HepG2 (cell line): Measurements from ENCODE around the gene CASS4. TPM values are rescaled to one million over a fixed set of nuclear protein-coding genes. Genes with fewer than 3 reads are reported as not detected.
A peak's percentile ranks its signal among the peaks of the same experiment; 100 is the strongest.

Experiments
- ARNTL ChIP-seq: sonication (generic); formaldehyde crosslinking; IDR thresholded peaks from 2 replicates; pipeline ENCODE4 v1.4.0; 2020; ENCODE audit warnings: mild to moderate bottlenecking, missing genetic modification reagents
- CHD2 ChIP-seq: IDR thresholded peaks from 2 replicates; pipeline ENCODE4 v1.6.1; 2011; ENCODE audit warnings: low read depth, low read length, improper control_type of control experiment
- GFI1 ChIP-seq: sonication (generic); formaldehyde crosslinking; IDR thresholded peaks from 2 replicates; pipeline ENCODE4 v1.5.0; 2020; ENCODE audit warnings: missing genetic modification reagents, mild to moderate bottlenecking, borderline replicate concordance
- HNF4G ChIP-seq, 2 experiments: sonication (generic) in 1 of 2; formaldehyde crosslinking in 1 of 2; IDR thresholded peaks; 2 replicates each; pipeline versions ENCODE4 v1.4.0 to v1.6.1; 2011 to 2020; ENCODE audit warnings: borderline replicate concordance in 2 of 2, low read depth in 2 of 2, mild to moderate bottlenecking in 2 of 2, low read length in 1 of 2, missing genetic modification reagents in 1 of 2, moderate library complexity in 1 of 2
- HNRNPLL ChIP-seq: fragments of 200-400 bp; formaldehyde crosslinking; IDR thresholded peaks from 2 replicates; pipeline ENCODE4 v1.6.1; 2017; ENCODE audit warnings: mild to moderate bottlenecking, low read depth, low read length; ENCODE audit not compliant: poor library complexity, severe bottlenecking
- JDP2 ChIP-seq: sonication (generic); formaldehyde crosslinking; IDR thresholded peaks from 2 replicates; pipeline ENCODE4 v1.8.1; 2022; ENCODE audit warnings: missing genetic modification reagents, borderline replicate concordance
- MEIS2 ChIP-seq: sonication (generic); formaldehyde crosslinking; IDR thresholded peaks from 2 replicates; pipeline ENCODE4 v1.9.0; 2021; ENCODE audit warnings: mild to moderate bottlenecking, missing genetic modification reagents
- NFE2L1 ChIP-seq: sonication (generic); formaldehyde crosslinking; IDR thresholded peaks from 2 replicates; pipeline ENCODE4 v1.4.0; 2020; ENCODE audit warnings: missing genetic modification reagents, mild to moderate bottlenecking, borderline replicate concordance
- NRL ChIP-seq: sonication (generic); formaldehyde crosslinking; IDR thresholded peaks from 2 replicates; pipeline ENCODE4 v1.5.0; 2020; ENCODE audit warnings: missing genetic modification reagents, mild to moderate bottlenecking, moderate library complexity, borderline replicate concordance
- POGZ ChIP-seq: sonication (generic); formaldehyde crosslinking; IDR thresholded peaks from 2 replicates; pipeline ENCODE4 v1.4.0; 2020; ENCODE audit warnings: mild to moderate bottlenecking, missing genetic modification reagents
- PTBP1 ChIP-seq: fragments of 200-400 bp; formaldehyde crosslinking; IDR thresholded peaks from 2 replicates; pipeline ENCODE4 v1.6.1; 2018; ENCODE audit warnings: low read length, low read depth; ENCODE audit not compliant: poor library complexity, severe bottlenecking
- SATB2 ChIP-seq: sonication (generic); formaldehyde crosslinking; IDR thresholded peaks from 2 replicates; pipeline ENCODE4 v1.5.0; 2020; ENCODE audit warnings: missing genetic modification reagents
- SCMH1 ChIP-seq: sonication (generic); formaldehyde crosslinking; IDR thresholded peaks from 2 replicates; pipeline ENCODE4 v1.9.0; 2021; ENCODE audit warnings: missing genetic modification reagents, mild to moderate bottlenecking, borderline replicate concordance
- SETDB1 ChIP-seq: sonication (generic); formaldehyde crosslinking; IDR thresholded peaks from 2 replicates; pipeline ENCODE4 v1.5.1; 2020; ENCODE audit warnings: missing genetic modification reagents, mild to moderate bottlenecking, borderline replicate concordance
- ZKSCAN8 ChIP-seq: IDR thresholded peaks from 2 replicates; pipeline ENCODE4 v1.6.1; 2016; ENCODE audit warnings: borderline replicate concordance, missing genetic modification reagents, missing compliant biosample characterization
- ZNF337 ChIP-seq: sonication (generic); formaldehyde crosslinking; IDR thresholded peaks from 2 replicates; pipeline ENCODE4 v1.5.1; 2020; ENCODE audit warnings: missing genetic modification reagents, low read depth, mild to moderate bottlenecking, borderline replicate concordance
- ZNF354B ChIP-seq: sonication (generic); formaldehyde crosslinking; IDR thresholded peaks from 2 replicates; pipeline ENCODE4 v1.8.0; 2022; ENCODE audit warnings: mild to moderate bottlenecking, missing genetic modification reagents
- ZNF367 ChIP-seq: sonication (generic); formaldehyde crosslinking; IDR thresholded peaks from 2 replicates; pipeline ENCODE4 v1.4.0; 2020; ENCODE audit warnings: missing genetic modification reagents, borderline replicate concordance
- ZNF451 ChIP-seq: sonication (generic); formaldehyde crosslinking; IDR thresholded peaks from 2 replicates; pipeline ENCODE4 v1.5.0; 2020; ENCODE audit warnings: mild to moderate bottlenecking, missing genetic modification reagents
- ZNF629 ChIP-seq: sonication (generic); formaldehyde crosslinking; conservative IDR thresholded peaks from 2 replicates; pipeline ENCODE4 v1.5.0; 2020; ENCODE audit warnings: missing genetic modification reagents
- ZNF724P ChIP-seq: sonication (generic); formaldehyde crosslinking; IDR thresholded peaks from 2 replicates; pipeline ENCODE4 v1.8.0; 2022; ENCODE audit warnings: missing genetic modification reagents, borderline replicate concordance
- ZNF737 ChIP-seq: sonication (generic); formaldehyde crosslinking; IDR thresholded peaks from 2 replicates; pipeline ENCODE4 v1.5.0; 2020; ENCODE audit warnings: missing genetic modification reagents, mild to moderate bottlenecking, borderline replicate concordance
- ZNF879 ChIP-seq: sonication (generic); formaldehyde crosslinking; IDR thresholded peaks from 2 replicates; pipeline ENCODE4 v1.8.1; 2023; ENCODE audit warnings: missing genetic modification reagents
- polyA plus RNA-seq, 8 experiments: library from polyadenylated mRNA; depleted of rRNA in 3 of 8; stranded (reverse) in 7 of 8; unstranded in 1 of 8; fragments of >200 nt; fragmentation: Illumina TruSeq in 4 of 8; extraction: Trizol in 4 of 8; gene quantifications; 2 replicates each; pipeline versions ENCODE4 v1.2.1 to v1.2.3, GENCODE V29; 2011 to 2016; ENCODE audit warnings: low read depth in 4 of 8, missing spikeins in 1 of 8, mixed read lengths in 1 of 8; ENCODE audit not compliant: insufficient read depth in 1 of 8
- total RNA-seq, 5 experiments: library from RNA; depleted of rRNA; stranded (reverse); fragments of >200 nt; fragmentation: Illumina TruSeq; extraction: Trizol; gene quantifications; 2 replicates each; pipeline ENCODE4 v1.2.3, GENCODE V29; 2016; ENCODE audit warnings: low read depth in 1 of 5
- TF ChIP-seq, protein P1 (sequence below): sonication (generic); formaldehyde crosslinking; conservative IDR thresholded peaks from 2 replicates; pipeline ENCODE4 v1.4.0; 2020; ENCODE audit warnings: missing genetic modification reagents
- TF ChIP-seq, protein P2 (sequence below): sonication (generic); formaldehyde crosslinking; IDR thresholded peaks from 2 replicates; pipeline ENCODE4 v1.8.1; 2023; ENCODE audit warnings: missing genetic modification reagents, inconsistent platforms, borderline replicate concordance
- TF ChIP-seq, protein P3 (sequence below): sonication (generic); formaldehyde crosslinking; IDR thresholded peaks from 2 replicates; pipeline ENCODE4 v1.4.0; 2020; ENCODE audit warnings: missing genetic modification reagents

Gene CASS4
- total and polyA plus RNA-seq, 2 of the 13 experiments (the other 11 are each of a cell fraction or from before 2014, with no cell fraction given), result 0.17 to 0.49 TPM

DNA sequence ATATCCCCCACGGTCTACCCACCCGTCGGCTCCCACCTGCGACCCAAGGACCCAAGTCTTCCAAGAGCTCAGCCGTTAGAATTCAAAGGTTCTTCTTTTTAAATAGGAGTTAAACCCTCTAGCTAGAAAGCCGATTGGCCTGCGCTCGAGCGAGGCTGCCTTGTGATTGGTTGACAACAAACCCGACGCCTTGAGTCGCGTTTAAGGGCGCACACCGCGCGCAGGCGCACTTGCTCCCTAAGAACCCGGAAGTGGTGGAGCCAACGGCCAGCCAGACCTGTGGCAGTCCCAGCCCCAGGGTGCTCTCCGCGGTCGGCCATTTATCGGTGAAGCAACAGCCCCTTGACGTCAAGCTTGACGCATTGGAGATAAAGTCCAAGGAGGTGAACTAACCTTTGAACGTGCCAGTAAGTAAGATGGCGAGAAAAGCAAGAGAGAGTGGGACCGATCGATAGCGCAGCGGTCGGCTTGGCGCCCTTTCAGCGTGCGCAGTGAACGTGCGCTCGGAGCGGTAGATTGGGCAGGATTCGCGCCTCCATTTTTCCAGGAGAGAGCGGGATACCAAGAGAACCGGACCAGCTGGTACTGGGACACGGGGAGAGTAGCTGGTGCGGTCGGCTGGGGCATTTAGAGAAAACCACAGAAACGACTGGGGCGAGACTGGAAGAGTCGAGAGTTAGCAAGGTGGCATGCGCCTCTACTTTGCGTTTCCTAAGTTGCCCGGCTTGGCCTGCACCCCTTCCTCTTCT lies 19.8 kb upstream of the CASS4 start, which contains the start of the genes AURKA and CSTF1 (continued):
- no peak; the same call in 1 of the 2 replicates for TF ChIP-seq JDP2 (CRISPR knock-in tag)
- TF ChIP-seq, protein P1, sequence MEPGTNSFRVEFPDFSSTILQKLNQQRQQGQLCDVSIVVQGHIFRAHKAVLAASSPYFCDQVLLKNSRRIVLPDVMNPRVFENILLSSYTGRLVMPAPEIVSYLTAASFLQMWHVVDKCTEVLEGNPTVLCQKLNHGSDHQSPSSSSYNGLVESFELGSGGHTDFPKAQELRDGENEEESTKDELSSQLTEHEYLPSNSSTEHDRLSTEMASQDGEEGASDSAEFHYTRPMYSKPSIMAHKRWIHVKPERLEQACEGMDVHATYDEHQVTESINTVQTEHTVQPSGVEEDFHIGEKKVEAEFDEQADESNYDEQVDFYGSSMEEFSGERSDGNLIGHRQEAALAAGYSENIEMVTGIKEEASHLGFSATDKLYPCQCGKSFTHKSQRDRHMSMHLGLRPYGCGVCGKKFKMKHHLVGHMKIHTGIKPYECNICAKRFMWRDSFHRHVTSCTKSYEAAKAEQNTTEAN (CRISPR knock-in tag), result peak; percentile 95
- peak; percentile 91 for TF ChIP-seq ZNF367
- TF ChIP-seq ZNF879 (CRISPR knock-in tag), result peak; percentile 93
- peak; percentile 88; the same call in 1 of the 2 replicates for TF ChIP-seq ZNF354B (CRISPR knock-in tag)
- TF ChIP-seq PTBP1, result no peak
- TF ChIP-seq ZNF629 (CRISPR knock-in tag), result peak; percentile 77
- TF ChIP-seq NFE2L1 (CRISPR knock-in tag), result peak; percentile 16; the same call in 1 of the 2 replicates
- peak; percentile 81; the same call in 1 of the 2 replicates for TF ChIP-seq GFI1
- peak; percentile 99 for TF ChIP-seq MEIS2 (CRISPR knock-in tag)
- TF ChIP-seq, protein P2, sequence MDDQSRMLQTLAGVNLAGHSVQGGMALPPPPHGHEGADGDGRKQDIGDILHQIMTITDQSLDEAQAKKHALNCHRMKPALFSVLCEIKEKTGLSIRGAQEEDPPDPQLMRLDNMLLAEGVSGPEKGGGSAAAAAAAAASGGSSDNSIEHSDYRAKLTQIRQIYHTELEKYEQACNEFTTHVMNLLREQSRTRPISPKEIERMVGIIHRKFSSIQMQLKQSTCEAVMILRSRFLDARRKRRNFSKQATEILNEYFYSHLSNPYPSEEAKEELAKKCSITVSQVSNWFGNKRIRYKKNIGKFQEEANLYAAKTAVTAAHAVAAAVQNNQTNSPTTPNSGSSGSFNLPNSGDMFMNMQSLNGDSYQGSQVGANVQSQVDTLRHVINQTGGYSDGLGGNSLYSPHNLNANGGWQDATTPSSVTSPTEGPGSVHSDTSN (CRISPR knock-in tag), result peak; percentile 80
- peak; percentile 96 for TF ChIP-seq ZNF337 (CRISPR knock-in tag)
- TF ChIP-seq HNRNPLL, result peak; percentile 99
- TF ChIP-seq POGZ (CRISPR knock-in tag), result peak; percentile 100
- no peak for TF ChIP-seq CHD2
- 0 out of 2 replicates have a peak, but pooled peaks have one; percentile 91 for TF ChIP-seq SATB2
- TF ChIP-seq, protein P3, sequence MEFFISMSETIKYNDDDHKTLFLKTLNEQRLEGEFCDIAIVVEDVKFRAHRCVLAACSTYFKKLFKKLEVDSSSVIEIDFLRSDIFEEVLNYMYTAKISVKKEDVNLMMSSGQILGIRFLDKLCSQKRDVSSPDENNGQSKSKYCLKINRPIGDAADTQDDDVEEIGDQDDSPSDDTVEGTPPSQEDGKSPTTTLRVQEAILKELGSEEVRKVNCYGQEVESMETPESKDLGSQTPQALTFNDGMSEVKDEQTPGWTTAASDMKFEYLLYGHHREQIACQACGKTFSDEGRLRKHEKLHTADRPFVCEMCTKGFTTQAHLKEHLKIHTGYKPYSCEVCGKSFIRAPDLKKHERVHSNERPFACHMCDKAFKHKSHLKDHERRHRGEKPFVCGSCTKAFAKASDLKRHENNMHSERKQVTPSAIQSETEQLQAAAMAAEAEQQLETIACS (CRISPR knock-in tag), result peak; percentile 67; the same call in 1 of the 2 replicates
- 0 out of 2 replicates have a peak, but pooled peaks have one; percentile 26 for TF ChIP-seq ZNF737
- TF ChIP-seq ZNF724P (CRISPR knock-in tag), result peak; percentile 98
- TF ChIP-seq HNF4G (IDR thresholded peaks at IDR 0.05; ENCODE audit: borderline replicate concordance, low read depth, low read length), result peak; percentile 100
- peak; percentile 100 for TF ChIP-seq HNF4G (CRISPR knock-in tag; IDR thresholded peaks at IDR 0.05; ENCODE audit: borderline replicate concordance, low read depth)
- peak; percentile 98 for TF ChIP-seq ZNF451 (CRISPR knock-in tag)
- TF ChIP-seq ARNTL (CRISPR knock-in tag), result peak; percentile 96
- TF ChIP-seq SCMH1, result no peak
- no peak for TF ChIP-seq SETDB1
- peak; percentile 99 for TF ChIP-seq NRL (CRISPR knock-in tag)
- peak; percentile 96 for TF ChIP-seq ZKSCAN8
